Mucosa of gallbladder (tissue), 1 donor: ENCODE data around the gene OR13J1. TPM values are rescaled to one million over a fixed set of nuclear protein-coding genes. Genes with fewer than 3 reads are reported as not detected.
A peak's percentile ranks its signal among the peaks of the same experiment; 100 is the strongest.
"Not testable (repeated sequence)": the region's sequence is repeated elsewhere in the genome, so short reads cannot be mapped to it uniquely, and the experiment has no call there.

ENCODE experiments used
- DNase-seq: peaks from one replicate; pipeline ENCODE4 v3.0.0-alpha.2; 2020; ENCODE audit warnings: low spot score
- total RNA-seq: library from RNA; stranded (reverse); gene quantifications from one replicate; pipeline ENCODE4 v1.2.1, GENCODE V29; 2021
- donor health status: DM: no; HTN: no; CAD: no.

Gene OR13J1
- total RNA-seq, 1 donor from 2014 or later, result not detected

DNA sequence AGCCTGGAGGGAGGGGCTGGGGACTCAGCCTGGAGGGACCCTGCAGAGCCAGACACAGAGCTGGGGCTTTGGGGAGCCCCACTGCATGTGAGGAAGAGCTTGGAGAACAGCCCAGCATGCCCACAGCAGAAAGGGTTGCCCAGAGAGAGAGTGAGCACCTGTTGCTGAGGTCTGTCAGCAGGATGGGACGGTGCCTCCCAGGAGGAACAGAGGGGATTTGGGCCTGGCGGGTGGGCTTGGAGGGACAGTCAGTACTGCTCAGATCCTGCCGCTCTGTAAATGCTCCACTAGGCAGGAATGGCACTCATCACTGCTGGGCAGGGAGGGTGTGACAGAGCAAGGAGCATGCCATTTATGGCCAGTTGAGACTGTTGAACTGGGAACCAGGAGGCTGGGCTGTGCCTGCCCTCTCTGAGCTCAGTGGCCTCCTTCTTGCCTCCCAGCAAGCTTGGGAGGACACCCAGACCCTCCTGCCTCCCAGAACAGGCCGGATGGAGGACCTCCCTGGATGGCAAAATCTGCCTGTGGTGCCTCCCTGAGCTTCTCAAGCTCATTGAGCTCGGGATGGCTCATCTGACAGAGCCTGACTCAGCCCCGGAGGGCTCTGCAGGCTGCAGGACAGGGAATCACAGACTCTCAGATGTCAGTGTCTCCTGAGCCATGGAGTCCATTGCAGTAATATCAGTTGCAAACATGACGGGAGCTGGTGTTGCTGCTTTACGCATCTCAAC is 35.0 kb upstream of the OR13J1 start:
- no peak for DNase-seq

DNA sequence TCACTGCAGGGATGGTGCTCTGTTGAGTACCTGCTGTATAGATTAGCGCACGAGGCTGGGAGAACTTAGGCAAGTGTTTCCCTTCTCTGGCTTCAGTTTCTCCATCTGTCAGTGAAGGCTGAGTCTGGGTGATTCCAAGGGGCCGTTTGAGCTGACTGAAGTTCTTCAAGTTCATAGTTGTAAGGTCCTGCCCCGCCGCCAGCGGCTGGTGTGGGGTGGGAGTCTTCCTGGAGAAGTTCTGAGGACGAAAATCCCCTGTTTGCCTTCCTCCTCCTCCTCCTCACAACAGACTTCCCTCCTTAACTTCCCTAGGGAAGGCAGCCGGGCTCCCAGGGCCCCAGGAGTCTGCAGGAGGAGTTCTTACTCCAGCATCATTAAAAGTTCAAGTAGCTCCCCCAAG is 34.1 kb upstream of the OR13J1 start:
- no peak for DNase-seq

DNA sequence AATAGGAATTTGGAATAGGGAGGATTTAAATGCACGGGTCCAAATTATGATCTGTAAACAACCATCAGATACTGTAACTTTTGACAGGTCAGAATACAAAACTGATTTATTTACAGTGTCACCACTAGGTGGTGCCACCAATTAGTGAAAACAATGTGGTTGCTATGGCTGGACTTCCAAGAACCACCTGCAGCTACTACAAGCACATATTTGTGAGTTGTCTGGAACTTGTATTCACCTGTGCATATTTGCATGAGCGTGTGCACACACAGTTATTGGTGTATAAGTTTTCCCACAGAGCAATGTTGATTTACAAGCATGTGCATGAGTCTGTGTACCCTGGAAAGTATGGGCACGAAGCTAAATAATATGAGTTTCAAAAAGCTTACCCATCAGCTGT is 32.8 kb upstream of the OR13J1 start:
- no peak for DNase-seq

DNA sequence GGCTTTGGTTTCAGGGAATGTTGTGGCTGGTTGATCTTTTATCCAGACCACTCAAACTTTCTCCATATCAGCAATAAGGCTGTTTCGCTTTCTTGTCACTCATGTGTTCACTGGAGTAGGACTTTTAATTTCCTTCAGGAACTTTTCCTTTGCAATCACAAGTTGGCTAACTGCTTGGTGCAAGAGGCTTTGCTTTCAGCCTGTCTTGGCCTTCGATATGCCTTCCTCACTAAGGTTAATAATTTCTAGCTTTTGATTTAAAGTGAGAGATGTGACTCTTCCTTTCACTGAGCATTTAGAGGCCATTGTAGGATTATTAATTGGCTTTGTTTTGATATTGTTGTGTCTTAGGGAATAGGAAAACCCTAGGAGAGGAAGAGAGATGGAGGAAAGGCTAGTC is 28.8 kb upstream of the OR13J1 start:
- DNase-seq, result no peak

DNA sequence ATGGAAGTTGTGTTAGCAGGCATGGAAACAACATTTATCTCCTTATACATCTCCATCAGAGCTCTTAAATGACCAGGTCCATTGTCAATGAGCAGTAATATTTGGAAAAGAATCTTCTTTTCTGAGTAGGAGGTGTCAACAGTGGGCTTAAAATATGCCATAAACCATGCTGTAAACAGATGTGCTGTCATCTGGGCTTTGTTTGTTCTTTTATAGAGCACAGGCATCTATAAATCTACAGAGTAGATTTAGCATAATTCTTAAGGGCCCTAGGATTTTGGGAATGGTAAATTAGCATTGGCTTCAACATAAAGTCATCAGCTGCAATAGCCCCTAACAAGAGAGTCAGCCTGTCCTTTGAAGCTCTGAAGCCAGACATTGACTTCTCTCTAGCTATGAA is 28.1 kb upstream of the OR13J1 start:
- no peak for DNase-seq

DNA sequence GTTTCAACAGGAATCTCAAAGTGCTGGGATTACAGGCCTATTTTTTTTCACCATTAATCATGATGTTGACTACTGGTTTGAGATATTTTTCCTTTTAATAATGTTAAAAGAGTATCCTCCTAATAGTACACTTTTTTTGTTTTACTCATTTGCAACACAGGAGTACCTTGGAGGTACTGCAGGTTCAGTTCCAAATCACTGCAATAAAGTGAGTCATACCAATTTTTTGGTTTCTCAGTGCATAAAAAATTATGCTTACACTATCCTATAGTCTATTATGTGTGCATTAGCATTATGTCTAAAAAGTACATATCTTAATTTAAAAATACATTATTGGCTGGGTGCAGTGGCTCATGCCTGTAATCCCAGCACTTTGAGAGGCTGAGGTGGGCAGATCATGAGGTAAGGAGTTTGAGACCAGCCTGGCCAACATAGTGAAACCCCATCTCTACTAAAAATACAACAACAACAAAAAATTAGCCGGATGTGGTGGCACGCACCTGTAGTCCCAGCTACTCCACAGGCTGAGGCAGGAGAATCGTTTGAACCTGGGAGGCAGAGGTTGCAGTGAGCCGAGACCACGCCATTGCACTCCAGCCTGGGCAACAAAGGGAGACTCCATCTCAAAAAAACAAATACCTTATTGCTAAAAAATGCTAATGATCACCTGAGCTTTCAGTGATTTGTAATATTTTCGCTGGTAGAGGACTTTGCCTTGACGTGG is 27.3 kb upstream of the OR13J1 start:
- not testable (repeated sequence) for DNase-seq

DNA sequence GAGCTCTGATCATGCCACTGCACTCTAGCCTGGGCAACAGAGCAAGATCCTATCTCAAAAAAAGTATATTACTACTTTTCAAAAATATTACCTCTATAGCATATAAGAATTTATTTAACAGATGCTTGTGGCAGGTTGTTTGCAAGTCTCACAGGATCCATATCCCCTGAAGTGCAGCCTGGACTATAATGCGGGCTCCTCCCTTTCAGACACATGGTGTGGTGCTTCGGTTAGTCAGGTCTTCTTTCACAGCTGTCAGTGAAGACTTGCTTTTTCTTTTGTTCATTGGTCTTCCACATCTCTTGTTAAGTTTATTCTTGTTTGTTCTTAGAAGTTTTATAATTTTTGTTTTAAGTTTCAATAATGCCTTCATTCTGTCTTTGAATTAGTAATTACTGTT is 26.4 kb upstream of the OR13J1 start:
- no peak for DNase-seq

DNA sequence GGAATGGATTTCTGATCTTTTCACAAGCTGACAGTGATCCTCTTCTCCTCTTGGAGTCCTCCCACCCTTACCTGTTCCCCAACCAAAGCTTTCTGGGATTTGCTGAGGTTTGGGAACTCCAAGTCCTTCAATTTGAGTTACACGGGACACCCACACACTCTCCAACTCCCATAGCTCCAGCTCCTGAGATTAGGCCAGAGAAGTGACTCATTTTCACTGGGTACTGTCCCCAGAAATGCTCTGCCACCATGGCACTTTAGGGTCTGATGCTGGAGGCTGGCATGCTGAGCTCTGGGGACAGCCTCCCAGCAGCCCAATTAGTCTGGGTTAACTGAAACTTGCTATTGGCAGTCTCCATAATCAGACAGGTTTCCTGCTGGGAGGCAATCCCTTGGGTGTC is 21.9 kb upstream of the OR13J1 start:
- no peak for DNase-seq

DNA sequence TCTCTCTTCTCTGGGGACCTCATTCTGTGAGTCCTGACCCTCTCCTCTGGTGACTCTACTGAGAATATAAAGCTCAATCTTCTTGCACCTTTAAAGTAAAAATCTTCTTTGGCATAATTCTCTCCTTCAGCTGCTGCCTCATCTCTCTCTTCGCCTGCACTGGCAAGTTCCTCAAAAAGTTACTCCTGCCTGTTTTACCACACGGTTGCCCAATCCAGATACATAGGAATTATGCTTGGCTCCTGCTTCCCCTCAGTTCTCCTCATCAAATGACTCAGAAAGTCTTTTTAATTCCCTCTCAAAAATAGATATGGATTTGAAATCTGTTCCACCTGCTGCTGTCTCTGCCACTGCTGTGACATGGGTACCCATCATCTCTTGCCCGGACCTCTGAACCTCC is 21.4 kb upstream of the OR13J1 start:
- no peak for DNase-seq

DNA sequence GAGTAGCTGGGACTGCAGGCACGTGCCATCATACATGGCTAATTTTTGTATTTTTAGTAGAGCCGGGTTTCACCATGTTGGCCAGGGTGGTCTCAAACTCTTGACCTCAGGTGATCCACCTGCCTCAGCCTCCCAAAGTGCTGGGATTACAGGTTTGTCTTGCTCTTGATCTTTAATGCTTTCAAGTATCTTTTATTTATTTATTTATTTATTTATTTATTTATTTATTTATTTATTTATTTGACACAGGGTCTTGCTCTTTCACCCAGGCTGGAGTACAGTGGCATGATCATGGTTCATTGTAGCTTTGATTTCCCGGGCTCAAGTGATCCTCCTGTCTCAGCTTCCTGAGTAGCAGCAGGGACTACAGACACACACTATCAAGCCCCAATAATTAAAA is 14.7 kb upstream of the OR13J1 start:
- DNase-seq, result not testable (repeated sequence)

DNA sequence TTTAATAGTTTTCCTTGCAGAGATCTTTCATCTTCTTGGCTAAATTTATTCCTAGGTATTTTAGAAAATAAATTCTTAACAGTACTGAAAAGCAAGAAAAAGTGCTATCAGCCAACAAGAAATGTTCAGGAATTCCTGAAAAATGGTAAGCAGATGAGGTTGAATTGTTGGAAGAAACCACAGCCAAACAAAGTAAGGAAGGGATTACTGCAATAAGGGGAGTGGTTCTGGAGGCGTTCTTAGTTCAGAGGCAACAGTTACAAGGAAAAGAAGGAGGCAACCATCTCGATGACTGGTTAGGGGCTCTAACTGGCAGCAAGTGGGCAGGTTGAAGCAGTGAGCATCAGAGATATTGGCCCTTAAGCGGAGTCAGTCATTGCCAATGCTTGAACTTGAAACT is 12.8 kb upstream of the OR13J1 start:
- DNase-seq, result no peak

DNA sequence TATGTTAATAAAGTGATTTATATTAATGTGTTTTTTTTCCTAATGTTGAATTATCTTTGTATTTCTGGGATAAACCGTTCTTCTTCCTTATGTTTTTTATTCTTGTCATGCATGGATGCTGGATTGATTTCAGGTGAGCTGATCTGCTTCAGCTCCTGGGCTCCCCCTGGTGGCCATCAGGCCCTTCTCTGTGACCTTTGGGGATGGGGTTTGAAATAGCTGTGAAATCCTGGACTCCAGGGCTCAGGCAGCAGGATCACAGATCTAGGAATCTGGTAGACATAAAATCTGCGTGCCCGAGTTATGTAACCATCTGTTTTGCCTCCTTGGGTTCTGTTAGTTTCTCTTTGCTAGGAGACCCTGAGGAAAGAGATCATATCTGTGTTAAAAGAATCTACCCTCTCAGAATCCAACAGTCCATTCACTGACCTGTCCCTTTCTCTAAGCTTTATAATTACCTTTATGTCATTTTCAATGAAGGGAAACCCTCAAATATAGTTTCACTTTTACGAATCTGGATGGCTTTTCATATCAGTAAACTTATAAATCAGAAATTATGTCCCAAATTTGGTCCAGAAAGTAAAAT is 12.2 kb upstream of the OR13J1 start:
- DNase-seq, result peak; percentile 81

DNA sequence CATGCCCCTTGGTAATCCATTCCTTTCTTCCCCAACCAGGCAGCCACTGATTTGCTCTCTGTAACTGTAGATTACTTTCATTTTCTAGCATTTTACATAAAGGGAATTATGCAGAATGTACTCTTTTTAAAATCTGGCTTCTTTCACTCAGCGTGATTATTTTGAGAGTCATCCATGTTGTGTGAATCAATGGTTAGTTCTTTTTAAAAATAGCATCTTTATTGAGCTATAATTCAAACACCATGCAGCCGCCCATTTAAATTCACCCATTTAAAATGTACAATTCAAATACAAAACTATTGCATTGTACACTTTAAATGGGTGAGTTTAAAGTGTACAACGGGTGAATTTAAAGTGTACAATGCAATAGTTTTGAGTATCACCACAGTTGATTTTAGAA is 2.3 kb upstream of the OR13J1 start:
- DNase-seq, result no peak

DNA sequence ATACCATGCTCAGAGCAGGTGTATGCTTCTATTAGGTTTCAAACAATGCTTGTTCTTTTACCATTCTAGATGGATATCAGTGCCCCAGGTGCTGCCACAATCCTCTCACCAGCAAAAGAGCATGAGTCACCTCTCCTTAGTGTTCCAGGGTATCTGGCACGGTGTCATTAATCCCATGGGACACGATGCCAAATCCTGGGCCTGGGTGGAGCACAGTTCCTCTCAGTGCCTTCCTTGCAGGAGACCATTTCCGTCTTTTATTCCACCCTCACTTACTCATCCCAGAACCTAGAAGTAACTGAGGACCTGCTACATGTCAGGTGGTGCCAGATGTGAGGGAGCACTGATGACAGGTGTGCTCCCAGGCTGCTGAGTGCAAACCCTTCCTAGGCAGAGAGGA is 1.3 kb upstream of the OR13J1 start:
- DNase-seq, result peak; percentile 26

DNA sequence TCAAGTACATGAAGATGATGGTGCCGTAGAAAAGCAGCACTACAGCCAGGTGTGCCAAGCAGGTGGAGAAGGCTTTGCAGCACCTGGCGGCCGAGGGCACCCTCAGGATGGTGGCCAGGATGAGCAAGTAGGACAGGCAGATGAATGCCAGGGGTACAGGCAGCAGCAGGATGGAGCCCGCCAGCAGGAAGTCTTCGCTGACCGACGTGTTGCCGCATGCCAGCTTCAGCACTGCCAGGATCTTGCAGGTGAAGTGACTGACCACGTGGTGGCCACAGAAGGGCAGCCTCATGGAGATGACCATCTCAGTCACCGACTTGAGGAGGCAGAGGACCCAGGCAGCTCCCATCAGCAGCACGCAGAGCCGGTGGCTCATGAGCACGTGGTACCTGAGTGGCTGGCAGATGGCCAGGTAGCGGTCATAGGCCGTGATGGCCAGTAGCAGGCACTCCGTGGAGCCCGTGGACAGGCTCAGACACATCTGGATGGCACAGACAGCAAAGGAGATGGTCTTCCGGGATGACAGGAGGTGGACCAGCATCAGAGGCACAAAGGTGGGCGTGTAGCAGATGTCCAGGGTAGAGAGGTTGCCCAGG is 482 bp downstream of the OR13J1 start:
- DNase-seq, result no peak

DNA sequence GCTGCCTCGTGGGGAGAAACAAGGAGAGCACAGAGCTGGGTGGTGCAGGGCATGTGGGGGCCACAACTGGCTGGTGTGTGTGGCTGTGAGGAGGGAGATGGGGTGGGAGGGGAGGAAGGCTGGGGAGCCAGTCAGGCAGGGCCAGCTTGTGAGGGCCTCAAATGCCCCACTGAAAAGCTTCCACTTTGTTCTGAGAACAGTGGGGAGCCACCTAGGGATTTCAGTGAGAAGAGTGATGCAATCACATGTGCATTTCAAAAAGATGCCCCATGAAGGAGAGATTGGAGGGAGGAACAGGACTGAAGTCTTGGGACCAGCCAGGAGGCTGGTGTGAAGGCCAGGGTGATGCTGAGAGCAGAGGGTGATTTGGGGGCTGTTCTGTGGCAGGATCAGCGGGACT is 1.3 kb downstream of the OR13J1 start:
- no peak for DNase-seq

DNA sequence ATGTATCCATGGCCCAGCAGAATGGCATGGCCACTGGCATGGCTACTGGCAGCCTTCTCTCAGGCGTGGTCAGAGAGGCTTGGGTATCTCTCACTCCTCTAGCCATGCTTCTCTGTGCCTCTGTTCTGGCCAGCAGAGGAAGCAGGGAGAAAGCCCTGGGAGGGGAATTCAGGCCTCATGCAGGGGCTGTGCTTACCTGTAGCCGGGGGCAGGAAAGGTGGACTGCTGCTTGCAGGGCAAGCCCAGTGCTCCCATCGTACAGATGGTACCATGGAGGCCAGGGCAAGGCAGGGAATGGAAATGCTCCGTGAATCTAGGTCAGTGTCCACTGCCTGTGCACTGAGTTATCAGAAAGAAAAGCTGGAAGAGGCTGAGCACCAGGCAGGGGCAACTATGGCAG is 2.7 kb downstream of the OR13J1 start:
- DNase-seq, result no peak

DNA sequence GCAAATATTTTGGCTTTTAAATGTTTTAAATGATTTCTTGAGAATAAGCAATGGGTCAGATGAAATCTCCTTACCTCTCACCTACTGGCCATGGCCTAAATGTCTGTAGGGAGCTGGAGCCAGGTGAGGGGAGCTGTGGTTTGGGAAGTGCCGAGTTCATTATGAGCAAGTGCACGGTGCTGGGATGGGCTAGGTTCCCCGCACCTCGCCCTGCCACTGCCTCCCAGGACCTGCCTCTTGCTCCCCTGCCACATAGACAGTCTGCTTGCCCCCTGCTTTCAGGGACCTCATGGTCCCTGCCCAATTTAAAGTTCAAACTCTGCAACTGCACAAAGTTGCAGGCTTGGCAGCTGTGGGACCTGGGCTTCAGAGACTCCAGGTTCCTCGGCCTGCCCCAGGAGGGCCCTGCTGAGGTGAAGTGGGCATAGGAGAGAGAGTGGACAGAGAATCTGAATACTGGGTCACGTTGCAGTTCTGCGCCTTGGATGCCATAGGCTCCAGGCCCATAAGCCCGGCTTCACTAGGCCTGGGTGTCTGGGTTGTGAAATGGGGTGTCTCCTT is 5.4 kb downstream of the OR13J1 start:
- DNase-seq, result no peak

DNA sequence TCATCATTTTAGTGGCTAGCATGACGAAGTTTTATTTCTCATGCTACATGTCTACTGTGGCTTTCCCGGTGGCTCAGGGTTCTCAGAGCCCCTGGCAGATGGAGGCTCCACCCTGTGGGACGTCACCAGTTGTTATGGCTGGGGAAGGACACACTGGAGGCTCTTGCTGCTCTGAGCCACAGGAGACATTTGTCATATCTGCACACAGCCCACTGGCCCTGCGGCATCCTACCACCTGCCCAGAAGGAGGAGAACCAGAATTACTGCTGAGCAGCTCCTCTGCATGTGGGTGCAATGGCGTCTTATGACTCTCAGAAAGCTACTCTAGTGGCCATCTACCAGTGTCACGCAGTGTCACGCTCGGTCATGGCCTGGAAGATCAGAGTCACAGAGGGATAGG is 6.6 kb downstream of the OR13J1 start:
- no peak for DNase-seq

DNA sequence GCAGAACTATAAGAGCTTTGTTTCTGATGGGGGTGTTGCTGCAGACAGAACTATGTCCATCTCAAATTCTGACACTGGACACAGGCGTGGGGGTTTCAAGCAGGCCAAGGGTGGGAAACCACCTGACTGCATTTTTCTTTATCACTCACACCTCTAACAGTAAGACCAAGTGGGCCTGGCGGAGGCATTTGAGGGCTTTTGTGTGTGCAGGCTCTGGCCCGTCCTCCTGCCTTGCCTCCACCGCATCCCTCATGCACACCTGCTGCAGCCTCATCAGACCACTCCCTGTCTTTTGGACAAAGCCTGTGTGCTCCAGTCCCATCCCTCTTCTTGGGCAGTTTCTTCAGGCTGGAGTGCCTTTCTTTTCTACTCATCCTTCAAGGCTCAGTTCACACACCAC is 7.9 kb downstream of the OR13J1 start:
- DNase-seq, result no peak

DNA sequence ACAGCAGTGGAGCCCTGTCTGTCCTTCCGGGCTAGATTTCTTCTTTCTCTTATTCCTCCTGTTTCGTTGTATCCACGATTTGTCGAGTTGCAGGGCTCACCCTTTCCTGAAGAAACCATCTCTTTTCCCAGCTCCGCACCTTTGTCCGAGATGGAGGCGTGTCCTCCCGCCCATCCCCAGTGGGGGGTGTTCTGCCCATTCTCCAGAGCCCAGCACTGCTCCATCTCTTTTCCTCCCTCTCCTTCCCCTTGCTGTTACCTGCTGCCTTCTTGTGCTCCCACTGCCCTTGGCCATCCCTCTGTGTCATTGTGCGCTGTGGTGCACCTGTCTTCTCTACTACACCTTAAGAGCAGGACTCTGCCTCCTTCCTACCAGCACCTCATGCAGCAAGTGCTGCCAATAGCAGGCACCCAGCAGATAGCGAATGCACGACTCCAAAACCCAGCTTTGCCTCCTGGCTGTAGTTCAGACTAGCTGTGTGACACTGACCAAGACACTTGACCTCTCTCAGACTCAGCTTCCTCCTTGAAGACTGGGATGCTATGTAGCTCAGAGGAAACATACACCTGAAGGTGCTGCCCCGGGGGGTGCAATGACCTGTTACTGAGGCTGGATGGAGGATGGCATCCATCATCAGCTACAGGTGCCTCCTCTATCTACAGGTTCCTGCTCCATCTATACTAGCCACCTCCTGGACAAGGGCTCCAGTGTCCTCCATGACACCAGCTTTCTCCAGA is 8.9 kb downstream of the OR13J1 start:
- DNase-seq, result no peak

DNA sequence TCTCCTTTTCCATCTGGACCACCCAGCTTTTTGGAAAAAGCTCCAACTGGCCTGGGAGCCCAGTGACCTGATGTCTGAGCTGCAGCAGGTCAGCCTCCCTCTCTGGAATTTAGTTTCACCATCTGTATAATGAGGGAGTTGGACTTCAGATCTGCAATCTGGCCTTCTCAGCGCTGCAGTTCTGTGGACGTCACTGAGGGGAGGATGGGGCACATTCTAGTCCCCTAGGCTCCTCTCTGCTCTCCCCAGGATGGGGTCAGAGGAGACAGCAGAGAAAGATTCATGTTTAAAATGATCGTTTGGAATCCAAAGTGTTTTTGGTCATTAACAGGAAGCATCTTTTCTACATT is 10.2 kb downstream of the OR13J1 start:
- peak; percentile 7 for DNase-seq
